Activated T-helper 1 cell treated with anti-CD3 and anti-CD28 coated beads, Interleukin-12 subunit alpha, Interleukin-12 subunit beta, Interleukin-2, Interleukin-4 antibody, amounts not matched to agents 30 ng/mL and 10 ng/mL and 1 ng/mL, durations not matched to agents 14 hours and 24 hours and 36 hours (primary cell): Measurements from ENCODE around the gene TSSK2. TPM values are rescaled to one million over a fixed set of nuclear protein-coding genes. Genes with fewer than 3 reads are reported as not detected.
"Not testable (repeated sequence)": the region's sequence is repeated elsewhere in the genome, so short reads cannot be mapped to it uniquely, and the experiment has no call there.

Experiments
- DNase-seq: peaks from one replicate; pipeline ENCODE4 v3.0.0; 2021; ENCODE audit warnings: low spot score
- H3K27ac Mint-ChIP-seq: one replicate; pipeline ENCODE4 v1.8.0; 2021; ENCODE audit warnings: mild to moderate bottlenecking, mixed read lengths
- H3K27me3 Mint-ChIP-seq: one replicate; pipeline ENCODE4 v1.8.0; 2022; ENCODE audit warnings: mild to moderate bottlenecking, moderate library complexity, mixed read lengths; ENCODE audit not compliant: insufficient read depth
- H3K36me3 Mint-ChIP-seq: one replicate; pipeline ENCODE4 v1.8.0; 2021; ENCODE audit warnings: low read depth, mixed read lengths
- H3K4me1 Mint-ChIP-seq: one replicate; pipeline ENCODE4 v1.8.0; 2021; ENCODE audit warnings: low read depth, mixed read lengths
- H3K4me3 Mint-ChIP-seq: one replicate; pipeline ENCODE4 v1.8.0; 2021; ENCODE audit warnings: mild to moderate bottlenecking, moderate library complexity, mixed read lengths
- H3K9me3 Mint-ChIP-seq: one replicate; pipeline ENCODE4 v1.8.0; 2021; ENCODE audit warnings: mixed read lengths
- intact Hi-C: fragments of 100-400 bp; cut with micrococcal nuclease; formaldehyde crosslinking; loops from one replicate; pipeline ENCODE4 v1.15.1; 2024
- total RNA-seq: library from RNA; stranded (reverse); gene quantifications from 2 replicates; pipeline ENCODE4 v1.2.3, GENCODE V29; 2022

Gene TSSK2
- total RNA-seq, result not detected in 2 replicates

DNA sequence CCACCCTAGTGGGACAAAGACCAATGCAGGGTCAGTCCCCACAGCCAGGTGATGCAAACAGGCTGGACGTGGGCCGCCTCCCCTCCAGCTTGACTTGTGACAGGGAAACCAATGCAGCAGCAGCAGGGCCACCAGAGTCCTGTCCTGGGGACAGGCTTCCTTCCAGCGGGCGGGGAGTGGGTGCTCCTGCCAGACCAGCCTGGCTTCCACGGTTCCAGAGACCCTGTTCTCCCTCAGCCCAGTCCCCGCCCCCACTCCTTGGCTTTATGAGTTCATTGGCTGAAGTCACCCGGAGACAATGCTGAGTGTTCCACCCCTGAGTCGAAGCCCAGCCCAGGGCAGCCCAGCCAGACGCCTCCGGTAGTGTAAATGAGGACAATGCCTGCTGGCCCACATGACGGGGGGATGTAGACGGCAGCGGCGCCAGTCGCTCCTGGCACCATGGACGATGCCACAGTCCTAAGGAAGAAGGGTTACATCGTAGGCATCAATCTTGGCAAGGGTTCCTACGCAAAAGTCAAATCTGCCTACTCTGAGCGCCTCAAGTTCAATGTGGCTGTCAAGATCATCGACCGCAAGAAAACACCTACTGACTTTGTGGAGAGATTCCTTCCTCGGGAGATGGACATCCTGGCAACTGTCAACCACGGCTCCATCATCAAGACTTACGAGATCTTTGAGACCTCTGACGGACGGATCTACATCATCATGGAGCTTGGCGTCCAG is at the start of gene TSSK2:
TSSK2 (plus strand) TSS at position 350 of the 726 bp plus-strand sequence; CDS start at position 442, 92 bp downstream.
- Mint-ChIP-seq H3K4me1 (no peaks in the 10 kb centered on the region), H3K27ac (no peak within 1 kb of the TSS), H3K4me3 (no peak within 1 kb of the TSS), H3K36me3 (peaks cover 8% of the 10 kb centered on the region), H3K9me3 (no peaks in the 10 kb centered on the region), H3K27me3 (no peaks in the 10 kb centered on the region)
- intact Hi-C loops, result no loop called here
- DNase-seq, result no peak

DNA sequence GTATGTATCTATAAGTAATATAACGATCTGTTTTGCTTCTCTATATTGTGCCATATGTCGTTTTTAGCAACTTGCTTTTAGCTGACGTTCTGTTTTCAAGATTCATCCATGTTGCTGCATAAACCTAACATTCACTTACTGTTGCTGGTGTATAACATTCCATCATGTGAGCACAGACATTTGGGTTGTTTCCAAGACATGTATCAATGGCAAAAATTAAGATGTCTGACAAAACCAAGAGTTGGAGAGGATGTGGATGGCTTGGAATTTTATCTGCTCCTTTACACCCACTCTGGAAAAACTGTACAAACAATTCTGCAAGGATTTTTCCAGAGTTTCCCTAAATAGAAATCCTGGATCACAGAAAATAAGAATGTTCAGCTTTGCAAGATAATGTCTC is 49.8 kb upstream of the TSSK2 start:
- Mint-ChIP-seq H3K36me3 (peaks cover 19% of the 10 kb centered on the region), H3K9me3 (no peaks in the 10 kb centered on the region), H3K27me3 (no peaks in the 10 kb centered on the region), H3K4me1 (no peaks in the 10 kb centered on the region), H3K27ac (no peak overlapping the region), H3K4me3 (no peak overlapping the region)
- intact Hi-C loops, result no loop called here
- DNase-seq, result no peak

GRCh38 chr22:19082101-19082500 is 49.0 kb upstream of the TSSK2 start:
- Mint-ChIP-seq H3K4me1 (no peaks in the 10 kb centered on the region), H3K9me3 (no peaks in the 10 kb centered on the region), H3K27me3 (no peaks in the 10 kb centered on the region), H3K36me3 (peaks cover 23% of the 10 kb centered on the region), H3K27ac (no peak overlapping the region), H3K4me3 (no peak overlapping the region)
- no peak for DNase-seq
- intact Hi-C loops, result no loop called here

- intact Hi-C loops, result no loop called here
- H3K36me3 Mint-ChIP-seq, result peaks cover 23% of the 10 kb centered on the region
These were observed 48.3 kb upstream of the TSSK2 start for GRCh38 chr22:19082793-19083192.

DNA sequence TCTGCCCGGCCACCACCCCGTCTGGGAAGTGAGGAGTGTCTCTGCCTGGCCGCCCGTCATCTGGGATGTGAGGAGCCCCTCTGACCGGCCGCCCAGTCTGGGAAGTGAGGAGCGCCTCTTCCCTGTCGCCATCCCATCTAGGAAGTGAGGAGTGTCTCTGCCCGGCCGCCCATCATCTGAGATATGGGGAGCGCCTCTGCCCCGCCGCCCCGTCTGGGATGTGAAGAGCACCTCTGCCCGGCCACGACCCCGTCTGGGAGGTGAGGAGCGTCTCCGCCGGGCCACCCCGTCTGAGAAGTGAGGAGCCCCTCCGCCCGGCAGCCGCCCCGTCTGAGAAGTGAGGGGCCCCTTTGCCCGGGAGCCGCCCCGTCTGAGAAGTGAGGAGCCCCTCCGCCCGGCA is 47.0 kb upstream of the TSSK2 start:
- H3K27ac Mint-ChIP-seq, H3K4me1 Mint-ChIP-seq, intact Hi-C loops, H3K27me3 Mint-ChIP-seq, H3K4me3 Mint-ChIP-seq, H3K9me3 Mint-ChIP-seq, DNase-seq: not testable (repeated sequence)
- peaks cover 29% of the 10 kb centered on the region for H3K36me3 Mint-ChIP-seq

More at GRCh38 chr22:19082793-19083192, 48.3 kb upstream of the TSSK2 start:
- no peaks in the 10 kb centered on the region for H3K4me1 Mint-ChIP-seq
- no peak for DNase-seq
- H3K27ac Mint-ChIP-seq, result no peak overlapping the region
- no peaks in the 10 kb centered on the region for H3K27me3 Mint-ChIP-seq
- no peak overlapping the region for H3K4me3 Mint-ChIP-seq
- no peaks in the 10 kb centered on the region for H3K9me3 Mint-ChIP-seq

GRCh38 chr22:19084586-19084985 is 46.5 kb upstream of the TSSK2 start:
- DNase-seq, H3K4me3 Mint-ChIP-seq, H3K9me3 Mint-ChIP-seq, H3K27me3 Mint-ChIP-seq, H3K27ac Mint-ChIP-seq, intact Hi-C loops, H3K4me1 Mint-ChIP-seq: not testable (repeated sequence)
- H3K36me3 Mint-ChIP-seq, result peaks cover 30% of the 10 kb centered on the region

DNA sequence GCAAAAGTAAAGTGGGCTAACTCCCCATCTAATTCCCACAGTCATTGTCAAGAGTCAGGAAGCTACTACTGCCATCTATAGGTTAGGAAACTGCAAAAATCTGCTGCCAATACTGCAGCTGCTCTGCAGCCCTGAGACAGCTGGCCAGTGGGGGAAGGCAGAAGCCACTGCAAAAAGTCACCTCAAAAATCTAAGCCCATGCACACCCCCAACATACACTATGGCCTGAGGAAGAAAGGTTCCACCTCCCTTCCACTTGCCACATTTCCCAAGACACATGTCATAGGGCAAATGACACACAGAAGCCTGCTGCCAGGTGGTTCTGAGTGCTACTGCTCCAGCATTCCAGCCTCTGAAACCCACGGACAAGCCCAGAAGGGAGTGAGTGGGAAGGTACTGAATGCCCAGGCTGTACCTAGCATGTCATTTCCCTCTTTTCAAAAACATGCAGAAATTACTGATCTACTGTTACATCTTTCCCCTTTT is 45.8 kb upstream of the TSSK2 start:
- H3K27me3 Mint-ChIP-seq, result no peaks in the 10 kb centered on the region
- H3K4me1 Mint-ChIP-seq, result no peaks in the 10 kb centered on the region

GRCh38 chr22:19086417-19086816 is 44.7 kb upstream of the TSSK2 start:
- Mint-ChIP-seq H3K27ac (no peak overlapping the region), H3K4me1 (no peaks in the 10 kb centered on the region), H3K36me3 (peaks cover 24% of the 10 kb centered on the region), H3K9me3 (no peaks in the 10 kb centered on the region), H3K27me3 (no peaks in the 10 kb centered on the region), H3K4me3 (no peak overlapping the region)
- intact Hi-C loops, result no loop called here
- no peak for DNase-seq

More for the DNA sequence above, 45.8 kb upstream of the TSSK2 start:
- H3K4me3 Mint-ChIP-seq, result no peak overlapping the region
- no peak overlapping the region for H3K27ac Mint-ChIP-seq
- peaks cover 27% of the 10 kb centered on the region for H3K36me3 Mint-ChIP-seq
- intact Hi-C loops, result no loop called here
- no peak for DNase-seq
- H3K9me3 Mint-ChIP-seq, result no peaks in the 10 kb centered on the region

GRCh38 chr22:19086896-19087295 is 44.2 kb upstream of the TSSK2 start:
- peaks cover 24% of the 10 kb centered on the region for H3K36me3 Mint-ChIP-seq

GRCh38 chr22:19088866-19089595 is 42.1 kb upstream of the TSSK2 start:
- H3K27me3 Mint-ChIP-seq, result no peaks in the 10 kb centered on the region
- H3K4me3 Mint-ChIP-seq, result no peak overlapping the region
- H3K27ac Mint-ChIP-seq, result no peak overlapping the region
- H3K36me3 Mint-ChIP-seq, result peaks cover 20% of the 10 kb centered on the region
- no peaks in the 10 kb centered on the region for H3K4me1 Mint-ChIP-seq
- no peaks in the 10 kb centered on the region for H3K9me3 Mint-ChIP-seq
- no peak for DNase-seq
- intact Hi-C loops, result no loop called here

More at GRCh38 chr22:19086896-19087295, 44.2 kb upstream of the TSSK2 start:
- H3K4me3 Mint-ChIP-seq, result no peak overlapping the region
- intact Hi-C loops, result no loop called here
- no peaks in the 10 kb centered on the region for H3K4me1 Mint-ChIP-seq
- no peak for DNase-seq
- H3K9me3 Mint-ChIP-seq, result no peaks in the 10 kb centered on the region
- H3K27me3 Mint-ChIP-seq, result no peaks in the 10 kb centered on the region
- no peak overlapping the region for H3K27ac Mint-ChIP-seq

- Mint-ChIP-seq H3K27me3 (no peaks in the 10 kb centered on the region), H3K36me3 (peaks cover 16% of the 10 kb centered on the region), H3K4me3 (no peak overlapping the region), H3K4me1 (no peaks in the 10 kb centered on the region), H3K27ac (no peak overlapping the region), H3K9me3 (no peaks in the 10 kb centered on the region)
- intact Hi-C loops, result no loop called here
- no peak for DNase-seq
These were observed 40.9 kb upstream of the TSSK2 start for GRCh38 chr22:19090183-19090582.

GRCh38 chr22:19090586-19091127 is 40.5 kb upstream of the TSSK2 start:
- Mint-ChIP-seq H3K9me3 (no peaks in the 10 kb centered on the region), H3K4me1 (no peaks in the 10 kb centered on the region), H3K36me3 (peaks cover 13% of the 10 kb centered on the region), H3K4me3 (no peak overlapping the region), H3K27me3 (no peaks in the 10 kb centered on the region), H3K27ac (no peak overlapping the region)
- no peak for DNase-seq
- intact Hi-C loops, result no loop called here

DNA sequence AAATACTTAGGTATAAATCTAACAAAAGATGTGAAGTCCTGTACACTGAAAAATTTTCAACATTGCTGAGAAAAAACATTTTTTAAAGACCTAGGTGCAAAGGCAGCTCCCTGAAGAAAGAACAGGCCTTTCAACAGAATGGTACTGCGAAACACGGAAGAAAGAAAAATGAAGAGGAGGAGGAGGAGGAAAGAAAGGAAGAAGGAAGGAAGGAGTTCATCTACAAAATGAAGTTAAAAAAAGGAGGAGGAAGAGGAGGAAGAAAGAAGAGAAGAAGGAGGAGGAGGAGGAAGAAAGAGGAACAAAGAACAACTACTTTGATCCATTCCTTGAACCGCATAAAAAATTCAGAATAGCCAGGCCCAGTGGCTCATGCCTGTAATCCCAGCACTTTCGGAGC is 38.4 kb upstream of the TSSK2 start:
- Mint-ChIP-seq H3K27ac (no peak overlapping the region), H3K36me3 (peaks cover 7% of the 10 kb centered on the region), H3K4me1 (no peaks in the 10 kb centered on the region), H3K4me3 (no peak overlapping the region), H3K27me3 (no peaks in the 10 kb centered on the region), H3K9me3 (no peaks in the 10 kb centered on the region)
- DNase-seq, result no peak
- intact Hi-C loops, result no loop called here
